Amniotic epithelial cell (primary cell): ENCODE data around the gene RNASE13.

Experiments
- DNase-seq: peaks from one replicate; pipeline ENCODE4 v3.0.0-alpha.2; 2010; ENCODE audit warnings: low read depth

Gene RNASE13

GRCh38 chr14:21041676-21042433 is 7.2 kb upstream of the RNASE13 start, which contains the start of gene RNASE7:
RNASE7 (plus strand) TSS chr14:21042362; CDS start chr14:21042993, 631 bp downstream.
- peak; percentile 85 for DNase-seq

GRCh38 chr14:21040941-21041340 is 6.3 kb upstream of the RNASE13 start:
- peak; percentile 71 for DNase-seq

- peak; percentile 35 for DNase-seq
Observed at GRCh38 chr14:21040370-21040925, 5.8 kb upstream of the RNASE13 start.

GRCh38 chr14:21039585-21040369 is 5.2 kb upstream of the RNASE13 start:
- peak; percentile 74 for DNase-seq

GRCh38 chr14:21038441-21039422 is 4.1 kb upstream of the RNASE13 start:
- DNase-seq = peak; percentile 61

- no peak for DNase-seq
Observed at GRCh38 chr14:21037156-21037555, 2.5 kb upstream of the RNASE13 start.

GRCh38 chr14:21036751-21037150 is 2.1 kb upstream of the RNASE13 start:
- DNase-seq = no peak

- no peak for DNase-seq
Observed at GRCh38 chr14:21033133-21033698, 1.4 kb downstream of the RNASE13 start.

GRCh38 chr14:21032326-21033132 is 2.1 kb downstream of the RNASE13 start:
- no peak for DNase-seq

- DNase-seq = no peak
Observed at GRCh38 chr14:21030531-21030930, 4.1 kb downstream of the RNASE13 start.

GRCh38 chr14:21029917-21030316 is 4.7 kb downstream of the RNASE13 start, which contains the start of gene TPPP2:
TPPP2 (plus strand) TSS chr14:21030217; CDS start chr14:21030582, 365 bp downstream.
- no peak for DNase-seq

- DNase-seq = peak; percentile 34
Observed at GRCh38 chr14:21026988-21027315, 7.7 kb downstream of the RNASE13 start.

- no peak for DNase-seq
Observed at GRCh38 chr14:21026274-21026987, 8.2 kb downstream of the RNASE13 start.

GRCh38 chr14:21025371-21026273 is 9.0 kb downstream of the RNASE13 start:
- DNase-seq = no peak

GRCh38 chr14:21024585-21025370 is 9.8 kb downstream of the RNASE13 start, which contains the start of gene NDRG2:
NDRG2 (minus strand) TSS chr14:21025061; CDS start chr14:21023315, 1,746 bp downstream.
- no peak for DNase-seq

- no peak for DNase-seq
Observed at GRCh38 chr14:21023817-21024584, 10.6 kb downstream of the RNASE13 start.

GRCh38 chr14:21023174-21023573 is 11.4 kb downstream of the RNASE13 start:
- no peak for DNase-seq
